Thoracic aorta (tissue), 2 donors: ENCODE measurements around the gene MNX1. TPM values are rescaled to one million over a fixed set of nuclear protein-coding genes. Genes with fewer than 3 reads are reported as not detected.

Source experiments
- ATAC-seq: fragments of 150-250 bp; one replicate; pipeline ENCODE4 v1.8.0; 2017; ENCODE audit warnings: low read depth; ENCODE audit not compliant: insufficient number of reproducible peaks, low FRiP score
- DNase-seq: peaks from one replicate; pipeline ENCODE4 v3.0.0-alpha.2; 2020; ENCODE audit warnings: low spot score
- H3K27ac ChIP-seq, 2 donors: fragments of 200-600 bp; sonication (generic); 1 replicate in 1 of 2; 2 replicates in 1 of 2; pipeline ENCODE4 v1.5.1; 2016; ENCODE audit warnings: mild to moderate bottlenecking in 2 of 2, moderate library complexity in 2 of 2
- H3K27me3 ChIP-seq: fragments of 200-600 bp; sonication (generic); replicated peaks from 2 replicates; pipeline ENCODE4 v1.6.0; 2016; ENCODE audit warnings: mild to moderate bottlenecking; ENCODE audit not compliant: insufficient read depth
- H3K36me3 ChIP-seq: fragments of 200-600 bp; sonication (generic); one replicate; pipeline ENCODE4 v1.5.1; 2016
- H3K4me1 ChIP-seq, 2 donors: fragments of 200-600 bp; sonication (generic); 1 replicate in 1 of 2; 2 replicates in 1 of 2; pipeline versions ENCODE4 v1.5.1 to v1.6.0; 2016; ENCODE audit warnings: low read depth in 2 of 2, mild to moderate bottlenecking in 1 of 2; ENCODE audit not compliant: control insufficient read depth in 1 of 2
- H3K4me3 ChIP-seq: fragments of 200-600 bp; sonication (generic); 2 replicates; pipeline ENCODE4 v1.5.1; 2016; ENCODE audit warnings: mild to moderate bottlenecking
- H3K9me3 ChIP-seq: fragments of 200-600 bp; sonication (generic); 2 replicates; pipeline ENCODE4 v1.5.1; 2016
- total RNA-seq, 2 donors: library from RNA; depleted of rRNA; stranded (reverse); fragments of >200 nt; gene quantifications; one replicate each; pipeline versions ENCODE4 v1.1.0 to v1.2.3, GENCODE V29; 2016
- TF ChIP-seq, protein P1 (sequence below): fragments of 200-600 bp; sonication (generic); IDR thresholded peaks from one replicate; pipeline ENCODE4 v1.5.1; 2019; ENCODE audit warnings: antibody characterized with exemption

MNX1 gene
- total RNA-seq, 2 donors from 2014 or later = not detected

DNA sequence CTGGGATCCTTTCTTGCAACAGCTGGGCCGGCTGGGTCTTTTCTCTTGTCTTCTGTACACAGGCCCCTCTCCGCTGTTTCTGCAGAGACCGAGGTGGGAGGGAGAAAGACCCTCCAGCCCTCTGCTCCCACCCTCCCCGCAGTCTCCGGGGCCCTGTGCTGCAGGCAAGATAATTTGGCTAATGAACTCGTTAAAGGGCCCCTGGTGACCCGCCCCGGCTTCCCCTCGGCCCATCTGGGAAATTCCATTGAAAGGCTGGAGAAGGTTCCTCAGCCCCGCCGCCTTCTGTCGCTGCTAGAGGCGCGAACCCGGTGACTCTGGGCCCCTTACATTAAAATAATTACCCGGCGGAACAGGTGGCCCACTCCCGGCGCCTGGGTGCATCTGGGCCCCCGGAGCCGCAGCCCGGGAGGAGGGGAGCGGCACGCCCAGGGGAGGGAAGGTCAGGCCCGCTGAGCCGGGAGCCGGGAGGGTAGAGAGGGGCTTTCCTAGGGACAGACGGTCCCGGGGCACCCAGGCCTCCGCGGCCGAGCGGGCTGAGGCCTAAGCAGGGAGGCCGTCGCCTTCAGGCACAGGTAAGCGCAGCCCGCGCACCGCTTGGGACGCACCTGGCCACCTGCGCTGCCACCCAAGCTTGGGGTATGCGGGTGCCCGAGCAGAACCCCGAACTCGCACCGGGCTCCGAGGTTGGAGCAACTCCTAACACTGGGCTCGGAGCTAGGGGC, 7.3 kb upstream of the MNX1 start:
- peaks cover 4% of the 10 kb centered on the region for H3K27me3 ChIP-seq
- no peak for ATAC-seq

GRCh38 chr7:157017149-157017548, 6.7 kb upstream of the MNX1 start:
- H3K9me3 ChIP-seq = no peaks in the 10 kb centered on the region
- peaks cover 11 to 19% of the 10 kb centered on the region in 2 donors for H3K4me1 ChIP-seq
- DNase-seq = no peak
- no peak for ATAC-seq
- H3K27me3 ChIP-seq = peaks cover 4% of the 10 kb centered on the region
- TF ChIP-seq, protein P1, sequence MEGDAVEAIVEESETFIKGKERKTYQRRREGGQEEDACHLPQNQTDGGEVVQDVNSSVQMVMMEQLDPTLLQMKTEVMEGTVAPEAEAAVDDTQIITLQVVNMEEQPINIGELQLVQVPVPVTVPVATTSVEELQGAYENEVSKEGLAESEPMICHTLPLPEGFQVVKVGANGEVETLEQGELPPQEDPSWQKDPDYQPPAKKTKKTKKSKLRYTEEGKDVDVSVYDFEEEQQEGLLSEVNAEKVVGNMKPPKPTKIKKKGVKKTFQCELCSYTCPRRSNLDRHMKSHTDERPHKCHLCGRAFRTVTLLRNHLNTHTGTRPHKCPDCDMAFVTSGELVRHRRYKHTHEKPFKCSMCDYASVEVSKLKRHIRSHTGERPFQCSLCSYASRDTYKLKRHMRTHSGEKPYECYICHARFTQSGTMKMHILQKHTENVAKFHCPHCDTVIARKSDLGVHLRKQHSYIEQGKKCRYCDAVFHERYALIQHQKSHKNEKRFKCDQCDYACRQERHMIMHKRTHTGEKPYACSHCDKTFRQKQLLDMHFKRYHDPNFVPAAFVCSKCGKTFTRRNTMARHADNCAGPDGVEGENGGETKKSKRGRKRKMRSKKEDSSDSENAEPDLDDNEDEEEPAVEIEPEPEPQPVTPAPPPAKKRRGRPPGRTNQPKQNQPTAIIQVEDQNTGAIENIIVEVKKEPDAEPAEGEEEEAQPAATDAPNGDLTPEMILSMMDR = no peak
- no peak overlapping the region for H3K4me3 ChIP-seq
- no peaks in the 10 kb centered on the region for H3K36me3 ChIP-seq
- no peak overlapping the region for H3K27ac ChIP-seq

More for the DNA sequence above, 7.3 kb upstream of the MNX1 start:
- no peaks in the 10 kb centered on the region for H3K9me3 ChIP-seq
- no peak overlapping the region for H3K27ac ChIP-seq
- no peak for DNase-seq
- no peak overlapping the region for H3K4me3 ChIP-seq
- TF ChIP-seq, protein P1 = no peak
- no peaks in the 10 kb centered on the region for H3K36me3 ChIP-seq
- H3K4me1 ChIP-seq = peaks cover 11 to 20% of the 10 kb centered on the region in 2 donors

DNA sequence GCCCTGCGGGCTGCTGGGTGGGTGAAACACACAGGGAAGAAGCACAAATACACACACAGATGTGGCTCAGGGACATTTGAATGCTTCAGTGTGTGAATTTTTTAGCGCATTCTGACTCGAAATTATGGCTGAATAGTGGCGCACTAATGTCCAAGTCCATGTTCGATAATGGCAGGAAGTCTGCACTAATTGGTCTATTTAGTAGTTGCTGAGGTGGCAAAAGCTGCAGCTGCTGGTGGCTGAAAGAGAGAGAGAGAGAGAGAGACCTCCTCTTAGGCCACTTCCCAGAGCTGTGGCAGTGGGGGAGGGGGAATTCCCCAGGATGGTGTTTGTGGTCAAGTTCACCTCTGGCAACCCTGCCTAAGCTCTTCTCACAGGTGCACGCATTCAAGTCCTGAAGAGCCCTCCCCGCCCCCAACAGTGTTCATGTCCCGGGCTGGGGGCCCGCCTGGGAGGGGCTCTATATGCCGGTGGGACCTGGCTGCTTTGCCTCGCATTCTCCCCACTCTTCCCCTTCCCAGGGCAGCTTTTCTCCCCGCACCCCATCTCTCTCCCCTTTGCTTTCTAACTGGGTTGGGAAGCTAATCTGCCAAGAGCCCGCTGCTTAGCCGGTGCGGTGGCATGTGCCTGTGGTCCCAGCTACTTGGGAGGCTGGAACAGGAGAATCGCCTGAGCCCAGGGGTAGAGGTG, 6.0 kb upstream of the MNX1 start:
- ATAC-seq = no peak
- no peak for DNase-seq
- Histone ChIP-seq H3K27me3 (peaks cover 4% of the 10 kb centered on the region), H3K27ac (no peak overlapping the region), H3K4me1 (peaks cover 9 to 15% of the 10 kb centered on the region in 2 donors), H3K36me3 (no peaks in the 10 kb centered on the region), H3K9me3 (no peaks in the 10 kb centered on the region), H3K4me3 (no peak overlapping the region)
- TF ChIP-seq, protein P1 = no peak

DNA sequence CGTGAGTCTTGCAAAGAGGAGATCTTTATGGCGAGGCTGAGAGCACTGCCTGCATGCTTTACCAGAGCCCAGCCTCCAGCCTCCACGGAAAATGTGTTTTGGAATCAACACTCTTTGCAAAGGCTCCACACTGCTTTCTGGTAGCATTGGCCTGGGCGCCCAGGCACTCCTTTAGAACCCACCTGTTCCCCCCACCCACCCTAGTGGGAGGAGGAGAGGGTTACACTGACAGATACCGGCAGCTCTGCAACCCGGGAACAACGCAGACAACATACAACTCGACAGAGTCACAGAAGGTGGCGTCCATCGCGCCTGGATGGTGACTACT, 5.5 kb upstream of the MNX1 start:
- H3K27me3 ChIP-seq = peaks cover 4% of the 10 kb centered on the region
- ATAC-seq (no peak), DNase-seq (no peak)
- no peak overlapping the region for H3K27ac ChIP-seq
- H3K9me3 ChIP-seq = no peaks in the 10 kb centered on the region
- H3K4me1 ChIP-seq = peaks cover 4 to 15% of the 10 kb centered on the region in 2 donors
- H3K36me3 ChIP-seq = no peaks in the 10 kb centered on the region
- no peak overlapping the region for H3K4me3 ChIP-seq
- TF ChIP-seq, protein P1 = no peak

DNA sequence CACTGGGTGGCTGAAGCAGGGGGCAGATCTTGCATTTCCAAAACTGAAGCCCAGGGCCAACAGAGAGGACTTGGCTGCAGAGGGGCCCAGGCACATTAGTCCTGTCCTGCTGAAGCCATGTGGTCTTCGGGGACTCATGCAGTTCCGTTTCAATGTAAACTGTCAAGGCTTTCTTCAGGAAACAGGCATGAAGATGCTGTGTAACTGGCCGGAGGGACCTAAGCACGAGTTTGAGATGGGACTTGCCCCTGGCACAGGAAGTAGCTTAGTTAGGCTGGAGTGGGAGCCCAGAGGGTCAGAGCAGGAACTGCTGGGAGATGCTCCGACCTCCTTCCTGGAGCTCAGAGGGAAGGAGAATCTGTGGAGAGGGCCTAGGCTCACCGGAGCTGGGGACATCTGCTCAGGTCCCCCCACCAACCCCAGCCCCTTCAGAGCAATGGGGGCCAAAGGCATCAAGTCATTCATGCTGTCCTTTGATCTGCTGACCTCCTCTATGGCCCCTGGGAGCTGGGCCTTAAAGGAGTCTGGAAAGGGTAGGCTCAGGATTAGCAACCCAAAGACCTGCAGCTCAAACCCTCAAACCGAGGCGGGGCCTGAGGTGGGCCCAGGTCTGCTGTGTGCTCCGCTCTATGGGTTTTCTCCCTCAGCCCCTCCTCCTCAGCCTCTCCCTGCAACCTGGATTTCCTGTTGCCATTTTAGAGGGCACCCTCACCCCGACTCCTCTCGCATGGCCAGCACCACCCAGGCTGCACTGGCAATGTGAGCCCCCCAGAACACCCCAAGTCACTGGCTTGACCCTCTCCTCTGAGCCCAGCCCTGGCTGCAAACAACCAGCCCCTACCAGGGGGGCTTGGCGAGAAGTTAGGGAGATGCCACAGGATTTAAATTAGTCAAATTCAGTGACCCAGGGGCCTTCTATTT, 4.4 kb upstream of the MNX1 start:
- TF ChIP-seq, protein P1 = no peak
- H3K9me3 ChIP-seq = no peaks in the 10 kb centered on the region
- H3K27me3 ChIP-seq = no peaks in the 10 kb centered on the region
- no peak overlapping the region for H3K4me3 ChIP-seq
- no peak for ATAC-seq
- H3K27ac ChIP-seq = no peak overlapping the region
- DNase-seq = no peak
- H3K36me3 ChIP-seq = no peaks in the 10 kb centered on the region
- peaks cover 0 to 16% of the 10 kb centered on the region in 2 donors for H3K4me1 ChIP-seq
